NK-92 (cell line): ENCODE results near the gene TAF10.

Experiments used
- DNase-seq: peaks from one replicate; lab custom pipeline; 2025; ENCODE audit not compliant: unreplicated experiment; lab: John Stamatoyannopoulos, UW

TAF10 gene

GRCh38 chr11:6561288-6561687, 50.7 kb downstream of the TAF10 start:
- DNase-seq, result no peak
